H1 (cell line): Measurements from ENCODE around the gene CD300LG.

Experiments used
- CEBPB ChIP-seq: IDR thresholded peaks from 2 replicates; pipeline ENCODE4 v1.6.1; 2012; ENCODE audit warnings: low read depth, low read length
- EGR1 ChIP-seq: IDR thresholded peaks from 2 replicates; pipeline ENCODE4 v1.6.1; 2011; ENCODE audit warnings: low read depth, low read length, borderline replicate concordance
- EP300 ChIP-seq, 2 experiments: IDR thresholded peaks; 1 replicate in 1 of 2; 2 replicates in 1 of 2; pipeline ENCODE4 v1.6.1; 2011 to 2012; ENCODE audit warnings: low read depth in 2 of 2, low read length in 2 of 2, mild to moderate bottlenecking in 2 of 2, borderline replicate concordance in 1 of 2, inconsistent platforms in 1 of 2, moderate library complexity in 1 of 2
- EZH2 ChIP-seq: fragments of 200-600 bp; sonication (generic); IDR thresholded peaks from 2 replicates; pipeline ENCODE4 v1.7.1; 2012; ENCODE audit warnings: low read depth, mild to moderate bottlenecking, moderate library complexity, low read length, inconsistent platforms; ENCODE audit not compliant: severe bottlenecking
- JUND ChIP-seq: IDR thresholded peaks from 2 replicates; pipeline ENCODE4 v1.6.1; 2011; ENCODE audit warnings: mild to moderate bottlenecking, improper control_type of control experiment, low read length
- POLR2A ChIP-seq, 2 experiments: IDR thresholded peaks; 1 replicate in 1 of 2; 2 replicates in 1 of 2; pipeline ENCODE4 v1.6.1; 2011; ENCODE audit warnings: low read depth in 2 of 2, low read length in 2 of 2, mild to moderate bottlenecking in 2 of 2; ENCODE audit errors: control extremely low read depth in 1 of 2
- POLR2AphosphoS5 ChIP-seq: IDR thresholded peaks from 2 replicates; pipeline ENCODE4 v1.6.1; 2011; ENCODE audit warnings: low read depth, low read length
- RAD21 ChIP-seq, 2 experiments: IDR thresholded peaks in 1 of 2; conservative IDR thresholded peaks in 1 of 2; 2 replicates each; pipeline ENCODE4 v1.6.1; 2011; ENCODE audit warnings: low read depth in 2 of 2, low read length in 2 of 2, improper control_type of control experiment in 1 of 2, inconsistent platforms in 1 of 2, mild to moderate bottlenecking in 1 of 2, moderate library complexity in 1 of 2
- RNF2 ChIP-seq: fragments of 200-900, 300-1000 bp; sonication (generic); IDR thresholded peaks from 2 replicates; pipeline ENCODE4 v1.7.1; 2016; ENCODE audit warnings: borderline replicate concordance, low read depth, mild to moderate bottlenecking, antibody characterized with exemption, low read length; ENCODE audit not compliant: poor library complexity, severe bottlenecking; ENCODE audit errors: missing control alignments
- SIN3A ChIP-seq, 2 experiments: IDR thresholded peaks in 1 of 2; conservative IDR thresholded peaks in 1 of 2; 2 replicates each; pipeline ENCODE4 v1.6.1; 2011 to 2012; ENCODE audit warnings: low read length in 2 of 2, improper control_type of control experiment in 1 of 2, low read depth in 1 of 2, mild to moderate bottlenecking in 1 of 2
- SUZ12 ChIP-seq: fragments of 200-600 bp; sonication (generic); IDR thresholded peaks from 2 replicates; pipeline ENCODE4 v1.6.1; 2012; ENCODE audit warnings: mild to moderate bottlenecking, inconsistent platforms, low read length, moderate library complexity, mixed read lengths
- ZNF274 ChIP-seq: IDR thresholded peaks from 2 replicates; pipeline ENCODE4 v1.7.0; 2012; ENCODE audit warnings: low read length, borderline replicate concordance; ENCODE audit errors: extremely low read depth
- TF ChIP-seq, protein P1 (sequence below), 3 experiments: IDR thresholded peaks; 1 replicate in 2 of 3; 2 replicates in 1 of 3; pipeline versions ENCODE4 v1.5.1 to v1.6.1; 2011; ENCODE audit warnings: low read length in 3 of 3, mild to moderate bottlenecking in 3 of 3, inconsistent platforms in 2 of 3, low read depth in 1 of 3, moderate library complexity in 1 of 3; ENCODE audit not compliant: insufficient read depth in 1 of 3; ENCODE audit errors: control extremely low read depth in 1 of 3
- TF ChIP-seq, protein P2 (sequence below): IDR thresholded peaks from 2 replicates; pipeline ENCODE4 v1.6.1; 2011; ENCODE audit warnings: low read depth, mild to moderate bottlenecking, low read length; ENCODE audit not compliant: insufficient read depth

DNA sequence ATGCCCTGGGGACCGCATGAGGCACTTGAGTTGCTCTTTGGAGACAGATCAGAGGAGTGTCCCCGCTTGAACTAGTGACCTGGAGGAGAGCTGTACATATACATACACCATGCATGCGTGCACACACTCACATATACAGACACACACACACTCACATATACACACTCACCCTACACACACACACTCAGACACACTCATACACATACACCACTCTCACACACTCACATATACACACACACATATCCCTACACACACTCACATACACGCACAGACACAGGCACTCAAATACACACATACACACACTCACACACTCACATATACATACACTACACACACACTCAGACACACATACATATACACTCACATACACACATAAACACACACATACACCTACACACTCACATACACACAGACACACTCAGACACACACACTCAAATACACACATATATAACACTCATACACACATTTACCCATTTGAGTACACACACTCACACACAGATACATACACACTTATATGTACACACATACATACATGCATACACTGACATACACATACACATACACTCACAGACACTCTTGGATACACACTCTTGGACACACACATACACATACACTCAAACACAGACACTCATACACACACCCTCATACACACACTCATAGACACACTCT is 65.8 kb downstream of the CD300LG start:
- TF ChIP-seq, protein P1, sequence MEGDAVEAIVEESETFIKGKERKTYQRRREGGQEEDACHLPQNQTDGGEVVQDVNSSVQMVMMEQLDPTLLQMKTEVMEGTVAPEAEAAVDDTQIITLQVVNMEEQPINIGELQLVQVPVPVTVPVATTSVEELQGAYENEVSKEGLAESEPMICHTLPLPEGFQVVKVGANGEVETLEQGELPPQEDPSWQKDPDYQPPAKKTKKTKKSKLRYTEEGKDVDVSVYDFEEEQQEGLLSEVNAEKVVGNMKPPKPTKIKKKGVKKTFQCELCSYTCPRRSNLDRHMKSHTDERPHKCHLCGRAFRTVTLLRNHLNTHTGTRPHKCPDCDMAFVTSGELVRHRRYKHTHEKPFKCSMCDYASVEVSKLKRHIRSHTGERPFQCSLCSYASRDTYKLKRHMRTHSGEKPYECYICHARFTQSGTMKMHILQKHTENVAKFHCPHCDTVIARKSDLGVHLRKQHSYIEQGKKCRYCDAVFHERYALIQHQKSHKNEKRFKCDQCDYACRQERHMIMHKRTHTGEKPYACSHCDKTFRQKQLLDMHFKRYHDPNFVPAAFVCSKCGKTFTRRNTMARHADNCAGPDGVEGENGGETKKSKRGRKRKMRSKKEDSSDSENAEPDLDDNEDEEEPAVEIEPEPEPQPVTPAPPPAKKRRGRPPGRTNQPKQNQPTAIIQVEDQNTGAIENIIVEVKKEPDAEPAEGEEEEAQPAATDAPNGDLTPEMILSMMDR (IDR thresholded peaks at IDR 0.05; ENCODE audit: control extremely low read depth in 1 of 3, insufficient read depth in 1 of 3, low read depth in 1 of 3, low read length in 3 of 3): no peak
- TF ChIP-seq RNF2 (no peak), CEBPB (no peak), SIN3A (conservative IDR thresholded peaks at IDR 0.05 in 1 of 2, IDR thresholded peaks at IDR 0.05 in 1 of 2; ENCODE audit: low read depth in 1 of 2, low read length in 2 of 2) (no peak), EZH2 (no peak), EP300 (IDR thresholded peaks at IDR 0.05; ENCODE audit: borderline replicate concordance in 1 of 2, low read depth in 2 of 2, low read length in 2 of 2) (no peak), EGR1 (no peak), POLR2A (IDR thresholded peaks at IDR 0.05; ENCODE audit: control extremely low read depth in 1 of 2, low read depth in 2 of 2, low read length in 2 of 2) (no peak), ZNF274 (no peak), SUZ12 (no peak), POLR2AphosphoS5 (no peak), JUND (no peak), RAD21 (IDR thresholded peaks at IDR 0.05 in 1 of 2, conservative IDR thresholded peaks at IDR 0.05 in 1 of 2; ENCODE audit: low read depth in 2 of 2, low read length in 2 of 2) (no peak)
- TF ChIP-seq, protein P2, sequence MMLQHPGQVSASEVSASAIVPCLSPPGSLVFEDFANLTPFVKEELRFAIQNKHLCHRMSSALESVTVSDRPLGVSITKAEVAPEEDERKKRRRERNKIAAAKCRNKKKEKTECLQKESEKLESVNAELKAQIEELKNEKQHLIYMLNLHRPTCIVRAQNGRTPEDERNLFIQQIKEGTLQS: no peak
